CD4-positive, alpha-beta T cell (primary cell): ENCODE results near the gene PTPRK. TPM values are rescaled to one million over a fixed set of nuclear protein-coding genes. Genes with fewer than 3 reads are reported as not detected.

Experiments
- ATAC-seq: fragments of 200-7000 bp; cut with Tn5 transposase; one replicate; pipeline ENCODE4 v1.10.0; 2022; ENCODE audit warnings: mild to moderate bottlenecking; ENCODE audit not compliant: poor library complexity
- CTCF ChIA-PET: fragments of 350-600 bp; sonication (Branson Sonifier 250); formaldehyde crosslinking; loops from one replicate; lab custom pipeline; 2021; ENCODE audit warnings: antibody characterized with exemption, inconsistent platforms; lab: Charles Lee
- POLR2A ChIA-PET: fragments of 350-600 bp; sonication (Branson Sonifier 250); formaldehyde crosslinking; loops from one replicate; lab custom pipeline; 2021; ENCODE audit warnings: antibody characterized with exemption, inconsistent platforms; lab: Charles Lee
- DNase-seq, 14 experiments: peaks; one replicate each; pipeline ENCODE4 v3.0.0-alpha.2; 2013 to 2020; ENCODE audit warnings: mixed read lengths in 2 of 14
- H3K27ac ChIP-seq, 2 donors: one replicate each; pipeline versions ENCODE4 v1.5.1 to v1.7.0; 2013; ENCODE audit warnings: low read length in 2 of 2, low read depth in 1 of 2, mild to moderate bottlenecking in 1 of 2
- H3K27me3 ChIP-seq, 2 experiments: 1 replicate in 1 of 2; 2 replicates in 1 of 2; pipeline versions ENCODE4 v1.6.1 to v1.7.0; 2013; ENCODE audit warnings: low read length in 2 of 2, control low read depth in 1 of 2, mild to moderate bottlenecking in 1 of 2, moderate library complexity in 1 of 2; ENCODE audit not compliant: insufficient read depth in 2 of 2, control insufficient read depth in 1 of 2
- H3K36me3 ChIP-seq: one replicate; pipeline ENCODE4 v1.6.1; 2013; ENCODE audit warnings: low read length, control low read depth; ENCODE audit not compliant: insufficient read depth
- H3K4me1 ChIP-seq: one replicate; pipeline ENCODE4 v1.6.1; 2013; ENCODE audit warnings: low read length, control low read depth; ENCODE audit not compliant: insufficient read depth
- H3K4me3 ChIP-seq: one replicate; pipeline ENCODE4 v1.5.1; 2013; ENCODE audit warnings: mild to moderate bottlenecking, low read length, moderate library complexity
- H3K9me3 ChIP-seq, 2 experiments: 1 replicate in 1 of 2; 2 replicates in 1 of 2; pipeline versions ENCODE4 v1.6.1 to v1.7.0; 2013; ENCODE audit warnings: low read length in 2 of 2, mild to moderate bottlenecking in 2 of 2, control low read depth in 1 of 2, moderate library complexity in 1 of 2; ENCODE audit not compliant: control insufficient read depth in 1 of 2, insufficient read depth in 1 of 2
- H3K27ac Mint-ChIP-seq: one replicate; pipeline ENCODE4 v1.8.0; 2020; ENCODE audit warnings: mixed read lengths
- H3K27me3 Mint-ChIP-seq: one replicate; pipeline ENCODE4 v1.8.0; 2021; ENCODE audit warnings: mixed read lengths
- H3K36me3 Mint-ChIP-seq: one replicate; pipeline ENCODE4 v1.8.0; 2021; ENCODE audit warnings: low read depth, mixed read lengths
- H3K4me1 Mint-ChIP-seq: one replicate; pipeline ENCODE4 v1.8.0; 2021; ENCODE audit warnings: low read depth, mixed read lengths
- H3K4me3 Mint-ChIP-seq: one replicate; pipeline ENCODE4 v1.8.0; 2020; ENCODE audit warnings: mild to moderate bottlenecking, mixed read lengths
- H3K9me3 Mint-ChIP-seq: one replicate; pipeline ENCODE4 v1.8.0; 2020; ENCODE audit warnings: mixed read lengths
- CTCF ChIP-seq: fragments of 200-600 bp; IDR thresholded peaks from one replicate; pipeline ENCODE4 v1.8.0; 2022; ENCODE audit warnings: antibody characterized with exemption, mild to moderate bottlenecking
- intact Hi-C, 2 experiments: fragments of 100-400 bp; cut with DNase I in 1 of 2; cut with micrococcal nuclease in 1 of 2; formaldehyde crosslinking; loops; one replicate each; pipeline versions ENCODE4 v1.15.1 to v1.9.0; 2023 to 2025; cut with DNase I, micrococcal nuclease
- total RNA-seq, 174 experiments: library from RNA in 2 of 174; stranded (reverse) in 2 of 174; gene quantifications; one replicate each; pipeline ENCODE4 v1.2.3 and lab custom pipeline; 2021 to 2026

PTPRK gene
- total RNA-seq, 2 experiments from 2014 or later = 8.4 to 10.3 TPM

GRCh38 chr6:127956260-127956888 lies 564.0 kb downstream of the PTPRK start:
- Histone ChIP-seq H3K9me3 (no peaks in the 10 kb centered on the region), H3K36me3 (no peaks in the 10 kb centered on the region), H3K4me1 (peaks cover 16% of the 10 kb centered on the region), H3K27ac (no peak overlapping the region), H3K27me3 (no peaks in the 10 kb centered on the region), H3K4me3 (no peak overlapping the region)
- DNase-seq (no peak), ATAC-seq (no peak)
- peaks cover 42% of the 10 kb centered on the region for H3K4me1 Mint-ChIP-seq
- no peaks in the 10 kb centered on the region for H3K27me3 Mint-ChIP-seq
- ChIA-PET CTCF (no interaction called here), POLR2A (interaction anchor here (0.6 to 1.9 kb wide), 3 partner anchors 12 to 829 kb away, joined by 3 to 4 read pairs (median 3); no protein-coding TSS in a partner anchor)
- peaks cover 2% of the 10 kb centered on the region for H3K9me3 Mint-ChIP-seq
- no peak for TF ChIP-seq CTCF
- H3K36me3 Mint-ChIP-seq = no peaks in the 10 kb centered on the region
- no peak overlapping the region for H3K4me3 Mint-ChIP-seq
- intact Hi-C loops = no loop called here
- no peak overlapping the region for H3K27ac Mint-ChIP-seq

GRCh38 chr6:127954082-127954481 lies 566.3 kb downstream of the PTPRK start:
- no peaks in the 10 kb centered on the region for H3K9me3 ChIP-seq
- no peak for TF ChIP-seq CTCF
- Mint-ChIP-seq H3K9me3 (peaks cover 2% of the 10 kb centered on the region), H3K4me3 (no peak overlapping the region), H3K36me3 (no peaks in the 10 kb centered on the region), H3K4me1 (peaks cover 65% of the 10 kb centered on the region), H3K27me3 (no peaks in the 10 kb centered on the region), H3K27ac (no peak overlapping the region)
- H3K4me1 ChIP-seq = peaks cover 28% of the 10 kb centered on the region
- H3K4me3 ChIP-seq = no peak overlapping the region
- no peak overlapping the region for H3K27ac ChIP-seq
- DNase-seq (no peak), ATAC-seq (no peak)
- POLR2A ChIA-PET = interaction anchor here (0.9 to 1.4 kb wide), 4 partner anchors 14 to 46 kb away, joined by 3 read pairs; no protein-coding TSS in a partner anchor
- H3K27me3 ChIP-seq = no peaks in the 10 kb centered on the region
- no peaks in the 10 kb centered on the region for H3K36me3 ChIP-seq
- CTCF ChIA-PET = interaction anchor here (0.8 to 1.8 kb wide), 3 partner anchors 14 to 47 kb away, joined by 3 to 5 read pairs (median 3); no protein-coding TSS in a partner anchor
- intact Hi-C loops = loop anchor here in 1 of 2 experiments (5.0 kb wide), 2 partner anchors 52 to 78 kb away; partner anchors contain the start of gene THEMIS

- DNase-seq (no peak), ATAC-seq (no peak)
- TF ChIP-seq CTCF = no peak
- Histone ChIP-seq H3K27me3 (no peaks in the 10 kb centered on the region), H3K9me3 (no peaks in the 10 kb centered on the region), H3K36me3 (no peaks in the 10 kb centered on the region), H3K4me1 (peaks cover 28% of the 10 kb centered on the region), H3K27ac (no peak overlapping the region), H3K4me3 (no peak overlapping the region)
- peaks cover 68% of the 10 kb centered on the region for H3K4me1 Mint-ChIP-seq
- no peaks in the 10 kb centered on the region for H3K36me3 Mint-ChIP-seq
- intact Hi-C loops = loop anchor here in 1 of 2 experiments (5.0 kb wide), 2 partner anchors 51 to 79 kb away; partner anchors contain the start of gene THEMIS
- H3K27me3 Mint-ChIP-seq = no peaks in the 10 kb centered on the region
- peak overlapping the region; percentile 52 for H3K4me3 Mint-ChIP-seq
- peak overlapping the region; percentile 78 for H3K27ac Mint-ChIP-seq
- ChIA-PET POLR2A (interaction anchor here (0.6 to 5.4 kb wide), 6 partner anchors 12 to 54 kb away, joined by 3 to 31 read pairs (median 4); partner anchors contain the start of gene THEMIS), CTCF (no interaction called here)
- H3K9me3 Mint-ChIP-seq = no peaks in the 10 kb centered on the region
Observed at GRCh38 chr6:127952831-127953230, 567.6 kb downstream of the PTPRK start.
